ENCODE data around the gene DNTT. TPM values are rescaled to one million over a fixed set of nuclear protein-coding genes. Genes with fewer than 3 reads are reported as not detected.

The DNTT gene
- total and polyA plus RNA-seq, 4 donors, result not detected

GRCh38 chr10:96366508-96366907 is 62.3 kb downstream of the DNTT start:
- Histone ChIP-seq H3K36me3 (ENCODE audit: control insufficient read depth in 4 of 4, insufficient read depth in 4 of 4, low read length in 4 of 4) (no peaks in the 10 kb centered on the region), H3K27me3 (ENCODE audit: control insufficient read depth in 3 of 3, insufficient read depth in 3 of 3, low read length in 2 of 3) (no peaks in the 10 kb centered on the region), H3K27ac (ENCODE audit: low read depth in 1 of 2, low read length in 1 of 2) (no peak overlapping the region), H3K4me1 (ENCODE audit: control insufficient read depth in 5 of 5, insufficient read depth in 5 of 5, low read length in 5 of 5) (peaks cover 0 to 5% (median 0%) of the 10 kb centered on the region in 5 donors), H3K9me3 (ENCODE audit: control insufficient read depth in 4 of 4, insufficient read depth in 3 of 4, low read length in 3 of 4) (peaks cover 0 to 3% (median 0%) of the 10 kb centered on the region in 4 donors), H3K4me3 (no peak overlapping the region), H3K9ac (ENCODE audit: insufficient read depth in 1 of 2, low read length in 2 of 2) (no peak overlapping the region)
- 57 to 76% methylated on average over 3 of the region's 3 CpGs for WGBS, 2 donors
- no peak for TF ChIP-seq CTCF (IDR thresholded peaks at IDR 0.05; ENCODE audit: control extremely low read depth, extremely low read depth)
- peak in 2 of 3 donors; percentile 4 to 40 for DNase-seq
- ATAC-seq (ENCODE audit: insufficient read depth, low FRiP score), result no peak

DNA sequence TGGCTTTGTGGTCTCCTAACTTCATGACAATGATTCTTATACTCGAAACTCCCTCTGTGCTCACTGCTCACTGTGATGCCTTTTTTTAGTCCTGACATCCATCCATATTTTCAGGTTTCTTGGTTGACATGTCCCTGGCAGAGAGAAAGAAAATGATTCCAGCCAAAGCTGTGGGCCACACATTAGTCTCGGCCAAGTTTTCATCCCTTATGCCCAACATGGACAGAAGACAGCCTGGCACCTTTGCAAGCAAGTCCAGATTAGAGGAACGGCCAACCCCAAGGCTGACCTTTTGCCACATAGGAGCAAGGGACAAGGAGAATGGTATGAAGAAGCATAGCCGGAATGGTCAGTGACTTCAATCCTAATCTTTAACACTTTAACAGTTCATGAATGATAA is 63.2 kb downstream of the DNTT start:
- TF ChIP-seq CTCF (IDR thresholded peaks at IDR 0.05; ENCODE audit: control extremely low read depth, extremely low read depth), result no peak
- H3K9me3 ChIP-seq (ENCODE audit: control insufficient read depth in 4 of 4, insufficient read depth in 3 of 4, low read length in 3 of 4), result no peaks in the 10 kb centered on the region
- no peaks in the 10 kb centered on the region for H3K36me3 ChIP-seq (ENCODE audit: control insufficient read depth in 4 of 4, insufficient read depth in 4 of 4, low read length in 4 of 4)
- peaks cover 0 to 5% (median 0%) of the 10 kb centered on the region in 5 donors for H3K4me1 ChIP-seq (ENCODE audit: control insufficient read depth in 5 of 5, insufficient read depth in 5 of 5, low read length in 5 of 5)
- ATAC-seq (ENCODE audit: insufficient read depth, low FRiP score) (no peak), DNase-seq (no peak)
- H3K27me3 ChIP-seq (ENCODE audit: control insufficient read depth in 3 of 3, insufficient read depth in 3 of 3, low read length in 2 of 3), result no peaks in the 10 kb centered on the region
- H3K4me3 ChIP-seq, result no peak overlapping the region
- no peak overlapping the region for H3K27ac ChIP-seq (ENCODE audit: low read depth in 1 of 2, low read length in 1 of 2)
- 86 to 87% methylated on average over 4 of the region's 4 CpGs for WGBS, 2 donors
- no peak overlapping the region for H3K9ac ChIP-seq (ENCODE audit: insufficient read depth in 1 of 2, low read length in 2 of 2)

DNA sequence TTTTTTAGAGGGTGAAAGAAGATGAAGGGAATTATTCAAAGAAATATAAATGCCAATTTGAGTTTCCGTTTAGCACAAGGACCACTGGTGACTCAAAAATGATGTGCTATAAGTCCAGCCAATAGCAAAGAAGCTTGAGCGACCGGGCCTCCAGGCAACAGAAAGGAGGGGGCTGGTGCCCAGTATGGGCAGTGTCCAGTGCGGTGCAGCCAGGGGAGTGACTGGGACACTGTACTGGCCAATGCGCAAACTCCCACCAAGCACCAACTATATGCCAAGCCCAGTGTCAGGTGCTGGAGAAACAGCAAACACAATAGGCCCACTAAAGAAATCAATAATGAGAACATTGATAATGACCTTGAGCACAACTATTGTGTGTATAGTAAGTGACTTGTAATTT is 64.7 kb downstream of the DNTT start:
- Histone ChIP-seq H3K36me3 (ENCODE audit: control insufficient read depth in 4 of 4, insufficient read depth in 4 of 4, low read length in 4 of 4) (no peaks in the 10 kb centered on the region), H3K27ac (ENCODE audit: low read depth in 1 of 2, low read length in 1 of 2) (no peak overlapping the region), H3K4me1 (ENCODE audit: control insufficient read depth in 5 of 5, insufficient read depth in 5 of 5, low read length in 5 of 5) (peaks cover 0 to 5% (median 0%) of the 10 kb centered on the region in 5 donors), H3K27me3 (ENCODE audit: control insufficient read depth in 3 of 3, insufficient read depth in 3 of 3, low read length in 2 of 3) (no peaks in the 10 kb centered on the region), H3K9ac (ENCODE audit: insufficient read depth in 1 of 2, low read length in 2 of 2) (no peak overlapping the region), H3K9me3 (ENCODE audit: control insufficient read depth in 4 of 4, insufficient read depth in 3 of 4, low read length in 3 of 4) (no peaks in the 10 kb centered on the region), H3K4me3 (no peak overlapping the region)
- no peak for DNase-seq
- TF ChIP-seq CTCF (IDR thresholded peaks at IDR 0.05; ENCODE audit: control extremely low read depth, extremely low read depth), result no peak
- WGBS, 2 donors, result 92% methylated on average over 5 of the region's 5 CpGs
- no peak for ATAC-seq (ENCODE audit: insufficient read depth, low FRiP score)
